Pancreas (tissue), 10 donors: ENCODE measurements around the gene TBX19. TPM values are rescaled to one million over a fixed set of nuclear protein-coding genes. Genes with fewer than 3 reads are reported as not detected.

Source experiments
- ATAC-seq, 4 donors: fragments of 200-7000 bp; cut with Tn5 transposase; one replicate each; pipeline versions ENCODE4 v1.8.0 to v1.9.1; 2020; ENCODE audit warnings: mild to moderate bottlenecking in 4 of 4, moderate library complexity in 4 of 4
- DNase-seq, 6 donors: peaks; one replicate each; pipeline ENCODE4 v3.0.0-alpha.2; 2020
- FAIRE-seq: peaks from 2 replicates; lab custom pipeline; 2012; peaks lifted over from hg19 to GRCh38; lab: Jason Lieb, UNC
- H3K27ac ChIP-seq, 4 donors: fragments of 200-600 bp; sonication (generic); 1 replicate in 3 of 4; 2 replicates in 1 of 4; pipeline versions ENCODE4 v1.5.0 to v1.8.0; 2020
- H3K27me3 ChIP-seq, 4 donors: fragments of 200-600 bp; one replicate each; pipeline ENCODE4 v1.8.0; 2021
- H3K36me3 ChIP-seq, 3 donors: fragments of 200-600 bp; sonication (generic) in 1 of 3; one replicate each; pipeline versions ENCODE4 v1.5.0 to v1.8.0; 2020 to 2021
- H3K4me1 ChIP-seq, 3 donors: fragments of 200-600 bp; one replicate each; pipeline ENCODE4 v1.8.0; 2021
- H3K4me3 ChIP-seq, 4 donors: fragments of 200-600 bp; sonication (generic) in 2 of 4; one replicate each; pipeline versions ENCODE4 v1.5.0 to v1.8.0; 2020 to 2021
- H3K9me3 ChIP-seq, 4 donors: fragments of 200-600 bp; one replicate each; pipeline ENCODE4 v1.8.0; 2021
- CTCF ChIP-seq, 4 donors: fragments of 200-600 bp; sonication (generic) in 3 of 4; IDR thresholded peaks; one replicate each; pipeline versions ENCODE4 v1.5.0 to v1.8.0; 2021; ENCODE audit warnings: antibody characterized with exemption in 4 of 4
- WGBS, 2 donors: extraction: QIAGEN DNeasy Blood & Tissue Kit; methylation state at CpG; one replicate each; pipeline ENCODE4 v1.1.7; 2013; 5-methylcytosine and 5-hydroxymethylcytosine counted together
- intact Hi-C, 3 donors: fragments of 100-400 bp; cut with DNase I; formaldehyde crosslinking; loops; one replicate each; pipeline versions ENCODE4 v1.11.1 to v1.14.2; 2022
- polyA plus RNA-seq, 2 donors: library from polyadenylated mRNA; stranded (reverse); fragments of 200-250 nt; gene quantifications; one replicate each; pipeline ENCODE4 v1.2.3, GENCODE V29; 2013
- total RNA-seq, 6 donors: library from RNA; stranded (reverse); fragmentation: NEBNext Ultra II Directional in 4 of 6; extraction: Animal tissue kit (Norgen Biotek cat#: 25700) in 4 of 6; gene quantifications; one replicate each; pipeline versions ENCODE4 v1.2.1 to v1.2.4, GENCODE V29; 2021 to 2023
- donor health status: healthy with polysubstance abuse.
- donor health status: DM: no; HTN: no; CAD: no; lungs with moderate emphysema.
- donor health status: DM: no; HTN: no; CAD: no.
- donor health status: control.
- donor health status: control.
- donor health status: Bipolar disorder and iron deficiency.
- donor health status: DM: yes; HTN: yes; CAD: no.
- donor health status: DM: no; HTN: no; CAD: no.
- donor health status: DM: no; HTN: no; CAD: no.
- donor health status: DM: yes; HTN: yes; CAD: no.

TBX19 gene
- total and polyA plus RNA-seq, 8 donors, result 0.35 to 2.0 (median 0.61) TPM

GRCh38 chr1:168343566-168343965, 62.9 kb downstream of the TBX19 start:
- 64 to 82% methylated on average over 6 of the region's 6 CpGs for WGBS, 2 donors
- Histone ChIP-seq H3K4me1 (peaks cover 0 to 7% (median 0%) of the 10 kb centered on the region in 3 donors), H3K9me3 (no peaks in the 10 kb centered on the region), H3K4me3 (no peak overlapping the region), H3K27ac (no peak overlapping the region), H3K36me3 (no peaks in the 10 kb centered on the region), H3K27me3 (no peaks in the 10 kb centered on the region)
- no peak for TF ChIP-seq CTCF (IDR thresholded peaks at IDR 0.05)
- DNase-seq (no peak), FAIRE-seq (no peak), ATAC-seq (peak in 3 of 4 donors; percentile 34 to 38 (median 37))
- intact Hi-C loops, result loop anchor here in 1 of 3 donors (10.0 kb wide), 1 partner anchor 241 kb away; no protein-coding TSS in a partner anchor

- no peak for TF ChIP-seq CTCF (IDR thresholded peaks at IDR 0.05)
- no peak for ATAC-seq
- Histone ChIP-seq H3K4me3 (no peak overlapping the region), H3K4me1 (peaks cover 0 to 7% (median 0%) of the 10 kb centered on the region in 3 donors), H3K27me3 (no peaks in the 10 kb centered on the region), H3K36me3 (no peaks in the 10 kb centered on the region), H3K27ac (no peak overlapping the region), H3K9me3 (no peaks in the 10 kb centered on the region)
- 63% methylated on average over 4 of the region's 4 CpGs for WGBS, 2 donors
- intact Hi-C loops, result loop anchor here in 1 of 3 donors (10.0 kb wide), 1 partner anchor 240 kb away; no protein-coding TSS in a partner anchor
- DNase-seq, result no peak
- FAIRE-seq, result no peak
These were observed 63.8 kb downstream of the TBX19 start for GRCh38 chr1:168344517-168344916.

GRCh38 chr1:168345939-168346338, 65.3 kb downstream of the TBX19 start:
- 74 to 78% methylated on average over 1 of the region's 1 CpG for WGBS, 2 donors
- H3K9me3 ChIP-seq, result no peaks in the 10 kb centered on the region
- FAIRE-seq (no peak), ATAC-seq (no peak), DNase-seq (no peak)
- H3K4me3 ChIP-seq, result no peak overlapping the region
- TF ChIP-seq CTCF (IDR thresholded peaks at IDR 0.05), result no peak
- intact Hi-C loops, result loop anchor here in 1 of 3 donors (10.0 kb wide), 1 partner anchor 239 kb away; no protein-coding TSS in a partner anchor
- no peaks in the 10 kb centered on the region for H3K36me3 ChIP-seq
- no peaks in the 10 kb centered on the region for H3K27me3 ChIP-seq
- peaks cover 0 to 7% (median 0%) of the 10 kb centered on the region in 3 donors for H3K4me1 ChIP-seq
- no peak overlapping the region for H3K27ac ChIP-seq

- Histone ChIP-seq H3K27me3 (no peaks in the 10 kb centered on the region), H3K4me1 (peaks cover 0 to 5% (median 0%) of the 10 kb centered on the region in 3 donors), H3K36me3 (no peaks in the 10 kb centered on the region), H3K4me3 (peak overlapping the region in 1 of 4 donors; percentile 30), H3K27ac (no peak overlapping the region), H3K9me3 (no peaks in the 10 kb centered on the region)
- FAIRE-seq (no peak), DNase-seq (no peak), ATAC-seq (no peak)
- intact Hi-C loops, result loop anchor here in 1 of 3 donors (10.0 kb wide), 1 partner anchor 237 kb away; no protein-coding TSS in a partner anchor
- no peak for TF ChIP-seq CTCF (IDR thresholded peaks at IDR 0.05)
- WGBS, 2 donors, result 97 to 100% methylated on average over 1 of the region's 1 CpG
These were observed 67.0 kb downstream of the TBX19 start for GRCh38 chr1:168347630-168348029.

GRCh38 chr1:168348146-168348709, 67.6 kb downstream of the TBX19 start:
- peak in 2 of 4 donors; percentile 41 to 42 for ATAC-seq

More at GRCh38 chr1:168348146-168348709, 67.6 kb downstream of the TBX19 start:
- TF ChIP-seq CTCF (IDR thresholded peaks at IDR 0.05), result no peak
- FAIRE-seq (no peak), DNase-seq (no peak)
- H3K4me1 ChIP-seq, result peaks cover 0 to 5% (median 0%) of the 10 kb centered on the region in 3 donors
- H3K27me3 ChIP-seq, result no peaks in the 10 kb centered on the region
- peak overlapping the region in 1 of 4 donors; percentile 30 for H3K4me3 ChIP-seq
- 67 to 70% methylated on average over 8 of the region's 8 CpGs for WGBS, 2 donors
- H3K36me3 ChIP-seq, result no peaks in the 10 kb centered on the region
- intact Hi-C loops, result loop anchor here in 1 of 3 donors (10.0 kb wide), 1 partner anchor 237 kb away; no protein-coding TSS in a partner anchor
- no peaks in the 10 kb centered on the region for H3K9me3 ChIP-seq
- H3K27ac ChIP-seq, result no peak overlapping the region
